ENCODE data around the gene DTX1. TPM values are rescaled to one million over a fixed set of nuclear protein-coding genes. Genes with fewer than 3 reads are reported as not detected.

DTX1 gene
- total and polyA plus RNA-seq, 2 donors (not counting 3 experiments of a cell fraction or from before 2014, with no cell fraction given) = 0.06 to 0.22 TPM

DNA sequence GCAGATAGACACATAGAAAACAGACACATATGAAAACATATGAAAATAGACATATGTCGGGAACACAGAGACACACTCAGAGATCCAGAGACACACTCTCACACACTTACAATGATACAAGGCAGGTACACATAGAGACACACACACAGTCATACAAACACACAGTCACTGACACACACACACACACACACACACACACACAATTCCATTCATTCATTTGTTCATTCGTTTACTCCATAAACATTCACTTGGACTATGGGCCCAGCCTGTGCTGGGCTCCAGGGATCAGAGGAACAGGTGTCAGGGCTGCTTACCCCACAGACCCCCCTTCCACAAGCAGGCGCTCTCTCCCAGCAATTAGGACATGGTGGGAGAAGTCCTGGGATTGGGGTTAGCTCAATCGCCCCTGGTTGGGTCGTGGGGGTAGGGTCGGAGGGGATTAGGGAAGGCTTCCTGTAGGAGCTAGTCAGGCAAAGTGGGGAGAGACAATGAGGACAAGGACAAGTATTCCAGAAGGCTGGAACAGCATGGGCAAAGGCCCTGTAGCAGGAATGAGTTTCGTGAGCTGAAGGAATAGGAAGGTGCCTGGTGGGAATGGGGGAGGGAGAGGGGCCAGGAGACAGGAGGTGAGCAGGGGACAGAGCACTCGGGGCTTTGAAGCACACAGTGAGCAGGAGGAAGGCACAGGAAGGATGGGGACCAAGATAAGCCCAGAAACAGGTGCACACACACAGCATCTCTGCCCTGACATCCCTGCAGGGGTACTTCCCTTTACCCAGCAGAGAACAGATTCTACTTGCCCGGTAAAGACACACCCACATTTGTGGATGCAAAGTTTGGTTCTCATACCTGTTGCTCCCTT, 72.5 kb downstream of the DTX1 start:
- H3K4me1 ChIP-seq (ENCODE audit: control insufficient read depth, extremely low read depth, insufficient read depth, low read length) = no peaks in the 10 kb centered on the region
- FAIRE-seq = no peak
- no peaks in the 10 kb centered on the region for H3K9me1 ChIP-seq (replicated peaks; ENCODE audit: control insufficient read depth, extremely low read depth, insufficient read depth, low read length)
- H3K9ac ChIP-seq (replicated peaks; ENCODE audit: extremely low read depth, insufficient read depth, low read length) = no peak overlapping the region
- intact Hi-C loops (cut with micrococcal nuclease) = no loop called here
- dilution Hi-C loops (cut with MboI; ENCODE audit: extremely low pct_ligation_motif_present, low sequenced_read_pairs) = no loop called here
- H3K79me2 ChIP-seq (ENCODE audit: control insufficient read depth, insufficient read depth, low read length) = no peaks in the 10 kb centered on the region
- no peak overlapping the region for H3K27ac ChIP-seq (ENCODE audit: insufficient read depth, low read depth, low read length)
- no peak overlapping the region for H2AFZ ChIP-seq (ENCODE audit: low read depth, low read length)
- CTCF ChIA-PET = no interaction called here
- BruUV-seq (replicated peaks) = no TSS peak
- H3K4me3 ChIP-seq (replicated peaks in 1 of 3; ENCODE audit: insufficient read depth in 1 of 3, low read depth in 1 of 3, low read length in 3 of 3) = no peak overlapping the region
- H3K9me3 ChIP-seq (replicated peaks; ENCODE audit: control insufficient read depth, insufficient read depth, low read length) = no peaks in the 10 kb centered on the region
- no peak for DNase-seq (ENCODE audit: low read depth, low spot score)
- TF ChIP-seq GATA2 (IDR thresholded peaks at IDR 0.05; ENCODE audit: insufficient read depth, insufficient read length, low read depth, low read length) = no peak
- no peak for TF ChIP-seq EZH2 (IDR thresholded peaks at IDR 0.05; ENCODE audit: borderline replicate concordance, low read depth, low read length, severe bottlenecking)
- TF ChIP-seq JUN (IDR thresholded peaks at IDR 0.05; ENCODE audit: borderline replicate concordance, insufficient read depth, insufficient read length, low read depth) = no peak
- no peak for TF ChIP-seq POLR2A (IDR thresholded peaks at IDR 0.05; ENCODE audit: low read depth, low read length)
- TF ChIP-seq FOS (IDR thresholded peaks at IDR 0.05; ENCODE audit: borderline replicate concordance, insufficient read depth, low read length) = no peak
- TF ChIP-seq, protein P1, sequence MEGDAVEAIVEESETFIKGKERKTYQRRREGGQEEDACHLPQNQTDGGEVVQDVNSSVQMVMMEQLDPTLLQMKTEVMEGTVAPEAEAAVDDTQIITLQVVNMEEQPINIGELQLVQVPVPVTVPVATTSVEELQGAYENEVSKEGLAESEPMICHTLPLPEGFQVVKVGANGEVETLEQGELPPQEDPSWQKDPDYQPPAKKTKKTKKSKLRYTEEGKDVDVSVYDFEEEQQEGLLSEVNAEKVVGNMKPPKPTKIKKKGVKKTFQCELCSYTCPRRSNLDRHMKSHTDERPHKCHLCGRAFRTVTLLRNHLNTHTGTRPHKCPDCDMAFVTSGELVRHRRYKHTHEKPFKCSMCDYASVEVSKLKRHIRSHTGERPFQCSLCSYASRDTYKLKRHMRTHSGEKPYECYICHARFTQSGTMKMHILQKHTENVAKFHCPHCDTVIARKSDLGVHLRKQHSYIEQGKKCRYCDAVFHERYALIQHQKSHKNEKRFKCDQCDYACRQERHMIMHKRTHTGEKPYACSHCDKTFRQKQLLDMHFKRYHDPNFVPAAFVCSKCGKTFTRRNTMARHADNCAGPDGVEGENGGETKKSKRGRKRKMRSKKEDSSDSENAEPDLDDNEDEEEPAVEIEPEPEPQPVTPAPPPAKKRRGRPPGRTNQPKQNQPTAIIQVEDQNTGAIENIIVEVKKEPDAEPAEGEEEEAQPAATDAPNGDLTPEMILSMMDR (IDR thresholded peaks at IDR 0.05; ENCODE audit: extremely low read depth in 1 of 2, insufficient read depth in 1 of 2, low read depth in 1 of 2, low read length in 2 of 2) = no peak
- TF ChIP-seq POLR2AphosphoS5 (IDR thresholded peaks at IDR 0.05; ENCODE audit: insufficient read depth, low read depth, low read length) = no peak
- TF ChIP-seq MAX (IDR thresholded peaks at IDR 0.05; ENCODE audit: insufficient read depth, insufficient read length) = no peak
- TF ChIP-seq MYC (IDR thresholded peaks at IDR 0.05; ENCODE audit: low read depth, low read length) = no peak
- no peaks in the 10 kb centered on the region for H3K27me3 ChIP-seq (ENCODE audit: control insufficient read depth in 2 of 2, insufficient read depth in 2 of 2, low read length in 2 of 2)
- POLR2A ChIA-PET = no interaction called here
- H4K20me1 ChIP-seq (replicated peaks; ENCODE audit: control insufficient read depth, extremely low read depth, insufficient read depth, low read length) = no peaks in the 10 kb centered on the region
- no peaks in the 10 kb centered on the region for H3K36me3 ChIP-seq (ENCODE audit: control insufficient read depth in 2 of 2, extremely low read depth in 1 of 2, insufficient read depth in 2 of 2, low read length in 2 of 2)
- no peak overlapping the region for H3K4me2 ChIP-seq (ENCODE audit: insufficient read depth, low read length)
